Measurements from ENCODE around the gene TRPT1.

The TRPT1 gene

DNA sequence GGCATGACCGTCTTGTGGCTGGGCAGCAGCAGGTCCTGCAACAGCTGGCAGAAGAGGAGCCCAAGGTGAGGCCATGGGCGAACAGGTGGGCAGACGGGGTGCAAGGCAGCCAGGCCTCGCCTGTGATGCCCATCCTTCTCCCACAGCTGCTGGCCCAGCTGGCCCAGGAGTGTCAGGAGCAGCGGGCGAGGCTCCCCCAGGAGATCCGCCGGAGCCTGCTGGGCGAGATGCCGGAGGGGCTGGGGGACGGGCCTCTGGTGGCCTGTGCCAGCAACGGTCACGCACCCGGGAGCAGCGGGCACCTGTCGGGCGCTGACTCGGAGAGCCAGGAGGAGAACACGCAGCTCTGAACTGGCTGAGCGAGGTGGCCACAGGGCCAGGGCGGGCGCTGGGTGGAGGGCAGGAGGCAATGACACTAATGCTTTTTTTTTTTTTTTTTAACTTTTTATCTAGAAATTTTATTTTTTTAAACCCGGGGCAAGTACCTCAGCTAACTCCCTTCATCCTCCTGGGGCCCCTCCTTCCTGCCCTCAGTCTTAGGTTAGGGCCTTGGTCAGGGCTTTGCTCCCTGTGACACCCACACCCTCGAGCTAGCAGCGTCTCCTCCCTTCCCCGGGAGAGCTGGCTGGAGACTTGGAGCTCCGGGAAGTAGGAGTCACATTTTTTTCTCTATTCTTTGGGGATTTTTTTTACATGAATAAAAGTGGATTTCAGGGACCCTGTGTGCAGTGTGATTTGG is 41.4 kb upstream of the TRPT1 start:
- no peaks in the 10 kb centered on the region for H3K9me3 ChIP-seq (ENCODE audit: insufficient read depth, low read length)
- no peak overlapping the region for H3K4me3 ChIP-seq (ENCODE audit: insufficient read length, low read depth)
- H3K27me3 ChIP-seq (ENCODE audit: insufficient read depth, insufficient read length) = no peaks in the 10 kb centered on the region
- H3K9ac ChIP-seq (ENCODE audit: insufficient read length, low read depth) = no peak overlapping the region
- peaks cover 55% of the 10 kb centered on the region for H3K36me3 ChIP-seq (ENCODE audit: insufficient read depth, insufficient read length, low read length)
- DNase-seq (ENCODE audit: low read depth, low spot score) = no peak
- TF ChIP-seq ZNF274 (IDR thresholded peaks at IDR 0.05; ENCODE audit: low read depth, low read length) (no peak), YY1 (IDR thresholded peaks at IDR 0.05; ENCODE audit: insufficient read depth, insufficient read length) (no peak), SUZ12 (IDR thresholded peaks at IDR 0.05; ENCODE audit: extremely low read depth, insufficient read depth, insufficient read length) (no peak)
- peaks cover 27% of the 10 kb centered on the region for H3K4me1 ChIP-seq (ENCODE audit: insufficient read depth, insufficient read length)

DNA sequence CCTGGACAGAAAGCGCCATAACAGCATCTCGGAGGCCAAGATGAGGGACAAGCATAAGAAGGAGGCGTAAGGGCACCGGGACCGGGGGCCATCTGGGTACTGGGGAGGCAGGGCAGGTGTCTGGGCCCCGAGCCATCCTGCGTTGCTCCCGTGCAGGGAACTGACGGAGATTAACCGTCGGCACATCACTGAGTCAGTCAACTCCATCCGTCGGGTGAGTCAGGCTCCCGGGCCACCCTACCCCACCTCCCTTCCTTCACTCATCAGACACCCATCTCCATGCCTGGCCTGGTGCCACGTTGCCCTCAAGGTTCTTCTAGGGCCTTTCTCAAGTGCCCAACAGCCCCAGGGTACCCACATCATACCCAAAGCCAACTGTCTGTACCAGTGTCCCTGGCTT is 40.4 kb upstream of the TRPT1 start:
- Histone ChIP-seq H3K27me3 (ENCODE audit: insufficient read depth, insufficient read length) (no peaks in the 10 kb centered on the region), H3K9me3 (ENCODE audit: insufficient read depth, low read length) (no peaks in the 10 kb centered on the region), H3K9ac (ENCODE audit: insufficient read length, low read depth) (no peak overlapping the region), H3K4me1 (ENCODE audit: insufficient read depth, insufficient read length) (peaks cover 27% of the 10 kb centered on the region), H3K4me3 (ENCODE audit: insufficient read length, low read depth) (no peak overlapping the region), H3K36me3 (ENCODE audit: insufficient read depth, insufficient read length, low read length) (peaks cover 64% of the 10 kb centered on the region)
- no peak for TF ChIP-seq SUZ12 (IDR thresholded peaks at IDR 0.05; ENCODE audit: extremely low read depth, insufficient read depth, insufficient read length)
- TF ChIP-seq YY1 (IDR thresholded peaks at IDR 0.05; ENCODE audit: insufficient read depth, insufficient read length) = no peak
- TF ChIP-seq ZNF274 (IDR thresholded peaks at IDR 0.05; ENCODE audit: low read depth, low read length) = no peak
- DNase-seq (ENCODE audit: low read depth, low spot score) = no peak

DNA sequence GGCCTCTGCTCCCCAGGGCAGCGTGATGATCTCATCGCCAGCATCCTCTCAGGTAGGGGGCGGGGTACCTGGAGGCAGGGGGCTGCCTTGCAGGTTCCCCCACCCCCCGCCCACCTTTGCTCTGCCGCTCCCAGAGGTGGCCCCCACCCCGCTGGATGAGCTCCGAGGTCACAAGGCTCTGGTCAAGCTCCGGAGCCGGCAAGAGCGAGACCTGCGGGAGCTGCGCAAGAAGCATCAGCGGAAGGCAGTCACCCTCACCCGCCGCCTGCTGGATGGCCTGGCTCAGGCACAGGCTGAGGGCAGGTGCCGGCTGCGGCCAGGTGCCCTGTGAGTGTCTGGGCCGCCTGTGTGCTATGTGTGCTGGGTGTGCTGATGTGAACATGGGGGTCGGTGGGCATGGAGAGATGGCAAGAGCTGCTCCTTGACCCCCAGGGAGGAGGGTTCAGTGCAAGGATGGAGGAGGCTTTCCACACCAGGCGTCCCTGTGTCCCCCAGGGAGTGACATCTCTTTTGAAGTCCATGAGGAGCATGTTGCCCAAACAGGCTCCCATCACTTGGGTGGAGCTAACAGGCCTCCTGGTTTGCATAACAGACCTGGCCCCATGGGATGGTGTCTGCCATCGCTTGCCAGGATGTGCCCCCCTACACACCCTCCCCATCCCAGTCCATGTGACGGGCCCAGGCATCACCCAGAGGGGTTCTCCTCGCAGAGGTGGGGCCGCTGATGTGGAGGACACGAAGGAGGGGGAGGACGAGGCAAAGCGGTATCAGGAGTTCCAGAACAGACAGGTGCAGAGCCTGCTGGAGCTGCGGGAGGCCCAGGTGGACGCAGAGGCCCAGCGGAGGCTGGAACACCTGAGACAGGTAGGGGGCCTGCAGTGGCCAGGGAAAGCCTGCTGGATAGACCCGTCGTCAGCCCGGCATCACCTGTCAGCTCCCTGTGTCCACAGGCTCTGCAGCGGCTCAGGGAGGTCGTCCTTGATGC is 39.5 kb upstream of the TRPT1 start:
- Histone ChIP-seq H3K36me3 (ENCODE audit: insufficient read depth, insufficient read length, low read length) (peaks cover 68% of the 10 kb centered on the region), H3K9ac (ENCODE audit: insufficient read length, low read depth) (no peak overlapping the region), H3K4me1 (ENCODE audit: insufficient read depth, insufficient read length) (peaks cover 27% of the 10 kb centered on the region), H3K4me3 (ENCODE audit: insufficient read length, low read depth) (no peak overlapping the region), H3K9me3 (ENCODE audit: insufficient read depth, low read length) (no peaks in the 10 kb centered on the region), H3K27me3 (ENCODE audit: insufficient read depth, insufficient read length) (no peaks in the 10 kb centered on the region)
- DNase-seq (ENCODE audit: low read depth, low spot score) = no peak
- TF ChIP-seq SUZ12 (IDR thresholded peaks at IDR 0.05; ENCODE audit: extremely low read depth, insufficient read depth, insufficient read length) = no peak
- TF ChIP-seq ZNF274 (IDR thresholded peaks at IDR 0.05; ENCODE audit: low read depth, low read length) = no peak
- TF ChIP-seq YY1 (IDR thresholded peaks at IDR 0.05; ENCODE audit: insufficient read depth, insufficient read length) = no peak

DNA sequence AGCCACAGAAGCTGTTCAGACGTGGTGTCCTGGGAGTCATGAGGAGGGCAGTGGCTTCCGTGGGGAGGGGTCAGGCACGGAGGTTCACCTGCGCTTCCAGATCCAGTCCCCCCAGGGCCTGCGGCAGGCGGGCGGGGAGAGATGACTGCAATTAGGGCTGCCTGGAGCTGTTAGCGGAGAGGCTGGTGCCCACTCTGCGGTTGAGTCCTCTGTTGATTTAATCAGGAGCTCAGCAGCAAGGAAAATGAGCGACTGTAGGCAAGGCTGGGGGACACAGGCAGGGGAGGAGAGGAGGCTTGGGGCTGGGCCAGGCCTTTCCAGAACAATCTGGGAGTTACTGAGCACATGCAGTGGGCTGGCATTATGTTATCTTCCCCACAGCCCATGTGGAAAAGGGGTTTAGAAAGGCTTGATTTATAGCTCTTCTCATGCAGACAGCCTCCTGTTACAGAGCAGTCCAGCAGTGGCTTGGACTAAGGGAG is 38.4 kb upstream of the TRPT1 start:
- TF ChIP-seq ZNF274 (IDR thresholded peaks at IDR 0.05; ENCODE audit: low read depth, low read length) (no peak), YY1 (IDR thresholded peaks at IDR 0.05; ENCODE audit: insufficient read depth, insufficient read length) (no peak), SUZ12 (IDR thresholded peaks at IDR 0.05; ENCODE audit: extremely low read depth, insufficient read depth, insufficient read length) (no peak)
- no peak for DNase-seq (ENCODE audit: low read depth, low spot score)
- no peak overlapping the region for H3K4me3 ChIP-seq (ENCODE audit: insufficient read length, low read depth)
- H3K36me3 ChIP-seq (ENCODE audit: insufficient read depth, insufficient read length, low read length) = peaks cover 79% of the 10 kb centered on the region
- H3K4me1 ChIP-seq (ENCODE audit: insufficient read depth, insufficient read length) = peaks cover 27% of the 10 kb centered on the region
- peak overlapping the region; percentile 4 for H3K9ac ChIP-seq (ENCODE audit: insufficient read length, low read depth)
- H3K27me3 ChIP-seq (ENCODE audit: insufficient read depth, insufficient read length) = no peaks in the 10 kb centered on the region
- H3K9me3 ChIP-seq (ENCODE audit: insufficient read depth, low read length) = no peaks in the 10 kb centered on the region

DNA sequence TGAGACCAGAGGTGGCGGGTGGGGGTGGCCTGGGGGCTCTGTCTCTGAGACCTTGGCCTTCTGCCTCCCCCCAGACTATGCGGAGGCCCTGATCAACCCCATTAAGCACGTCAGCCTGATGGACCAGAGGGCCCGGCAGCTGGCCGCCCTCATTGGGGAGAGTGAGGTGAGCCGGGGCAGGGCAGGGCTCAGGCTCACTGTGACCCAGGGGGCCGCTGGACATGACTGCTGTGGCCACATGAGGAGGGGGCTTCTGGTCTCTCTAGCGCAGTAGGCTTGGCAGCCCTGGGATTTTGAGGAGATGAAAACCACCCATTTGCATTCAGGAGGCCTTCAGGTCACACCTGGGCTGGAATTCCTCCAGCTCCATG is 37.9 kb upstream of the TRPT1 start:
- H3K9me3 ChIP-seq (ENCODE audit: insufficient read depth, low read length) = no peaks in the 10 kb centered on the region
- H3K4me3 ChIP-seq (ENCODE audit: insufficient read length, low read depth) = no peak overlapping the region
- DNase-seq (ENCODE audit: low read depth, low spot score) = no peak
- H3K9ac ChIP-seq (ENCODE audit: insufficient read length, low read depth) = peak overlapping the region; percentile 61
- no peak for TF ChIP-seq SUZ12 (IDR thresholded peaks at IDR 0.05; ENCODE audit: extremely low read depth, insufficient read depth, insufficient read length)
- TF ChIP-seq YY1 (IDR thresholded peaks at IDR 0.05; ENCODE audit: insufficient read depth, insufficient read length) = no peak
- no peak for TF ChIP-seq ZNF274 (IDR thresholded peaks at IDR 0.05; ENCODE audit: low read depth, low read length)
- peaks cover 83% of the 10 kb centered on the region for H3K36me3 ChIP-seq (ENCODE audit: insufficient read depth, insufficient read length, low read length)
- H3K27me3 ChIP-seq (ENCODE audit: insufficient read depth, insufficient read length) = no peaks in the 10 kb centered on the region
- H3K4me1 ChIP-seq (ENCODE audit: insufficient read depth, insufficient read length) = peaks cover 27% of the 10 kb centered on the region

DNA sequence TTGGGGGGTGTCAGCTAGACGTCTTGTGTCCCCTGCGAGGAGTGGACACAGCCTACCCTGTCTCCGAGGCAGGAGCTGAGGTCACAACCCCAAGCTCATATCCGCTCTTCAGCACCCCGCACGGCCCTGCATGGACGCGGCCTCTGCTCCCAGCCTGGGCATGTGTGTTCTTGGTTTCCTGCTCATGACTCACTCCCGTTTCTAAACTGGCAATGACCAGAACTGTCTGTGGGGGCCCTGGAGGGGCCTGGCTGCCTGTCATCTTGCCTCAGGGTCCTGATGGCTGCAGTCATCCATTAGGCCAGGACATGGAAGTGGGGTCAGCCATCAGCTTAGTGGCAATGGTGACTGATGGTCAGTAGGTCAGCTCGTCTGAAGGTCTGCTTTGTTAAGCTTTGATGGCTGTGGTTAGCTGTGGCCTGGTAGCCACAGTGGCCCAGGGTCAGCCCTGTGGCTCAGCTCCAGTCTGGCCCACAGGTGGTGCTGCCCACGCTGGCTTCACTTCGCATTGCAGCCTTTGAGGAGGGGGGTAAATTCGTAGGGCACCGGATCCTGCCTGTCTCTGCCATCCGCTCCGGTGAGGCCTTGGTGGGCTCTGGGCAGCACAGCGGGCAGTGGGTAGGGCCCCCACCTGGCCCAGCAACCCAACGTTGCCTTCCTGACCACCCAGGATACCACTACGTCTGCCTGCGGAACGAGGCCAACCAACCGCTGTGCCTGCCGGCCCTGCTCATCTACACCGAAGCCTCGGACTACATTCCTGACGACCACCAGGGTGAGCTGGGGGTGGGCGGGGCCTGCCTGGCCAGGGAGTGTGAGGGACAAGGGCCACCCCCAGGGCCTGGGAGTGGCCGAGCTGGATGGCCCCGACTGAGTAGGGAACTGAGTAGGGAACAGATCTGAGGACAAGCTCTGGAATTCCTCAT is 37.3 kb upstream of the TRPT1 start:
- TF ChIP-seq YY1 (IDR thresholded peaks at IDR 0.05; ENCODE audit: insufficient read depth, insufficient read length) (no peak), SUZ12 (IDR thresholded peaks at IDR 0.05; ENCODE audit: extremely low read depth, insufficient read depth, insufficient read length) (no peak), ZNF274 (IDR thresholded peaks at IDR 0.05; ENCODE audit: low read depth, low read length) (no peak)
- Histone ChIP-seq H3K27me3 (ENCODE audit: insufficient read depth, insufficient read length) (no peaks in the 10 kb centered on the region), H3K36me3 (ENCODE audit: insufficient read depth, insufficient read length, low read length) (peaks cover 87% of the 10 kb centered on the region), H3K4me3 (ENCODE audit: insufficient read length, low read depth) (no peak overlapping the region), H3K4me1 (ENCODE audit: insufficient read depth, insufficient read length) (peaks cover 23% of the 10 kb centered on the region), H3K9me3 (ENCODE audit: insufficient read depth, low read length) (no peaks in the 10 kb centered on the region), H3K9ac (ENCODE audit: insufficient read length, low read depth) (peak overlapping the region; percentile 61)
- no peak for DNase-seq (ENCODE audit: low read depth, low spot score)

Measured in NT2/D1 (cell line).